KOPT-K1 (cell line): ENCODE results near the gene GINM1.

ENCODE experiments used
- H3K27ac ChIP-seq: fragments of 200-600 bp; sonication (generic); 2 replicates; pipeline ENCODE4 v1.5.1; 2016; ENCODE audit warnings: antibody characterized with exemption, mild to moderate bottlenecking, low read depth, low read length; ENCODE audit not compliant: poor library complexity, severe bottlenecking
- H3K36me3 ChIP-seq: fragments of 200-600 bp; sonication (generic); 2 replicates; pipeline ENCODE4 v1.5.1; 2017; ENCODE audit warnings: antibody characterized with exemption, mild to moderate bottlenecking, low read length, moderate library complexity; ENCODE audit not compliant: insufficient read depth
- H3K9me3 ChIP-seq: fragments of 200-600 bp; sonication (generic); 2 replicates; pipeline ENCODE4 v1.5.1; 2017; ENCODE audit warnings: antibody characterized with exemption, low read length, mild to moderate bottlenecking; ENCODE audit not compliant: insufficient read depth, poor library complexity, severe bottlenecking

GINM1 gene, protein sequence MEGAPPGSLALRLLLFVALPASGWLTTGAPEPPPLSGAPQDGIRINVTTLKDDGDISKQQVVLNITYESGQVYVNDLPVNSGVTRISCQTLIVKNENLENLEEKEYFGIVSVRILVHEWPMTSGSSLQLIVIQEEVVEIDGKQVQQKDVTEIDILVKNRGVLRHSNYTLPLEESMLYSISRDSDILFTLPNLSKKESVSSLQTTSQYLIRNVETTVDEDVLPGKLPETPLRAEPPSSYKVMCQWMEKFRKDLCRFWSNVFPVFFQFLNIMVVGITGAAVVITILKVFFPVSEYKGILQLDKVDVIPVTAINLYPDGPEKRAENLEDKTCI

GRCh38 chr6:149565527-149566409, at the start of gene GINM1:
TSS of gene GINM1 (plus strand) at chr6:149566375. CDS start at chr6:149566415, 40 bp downstream.
- no peaks in the 10 kb centered on the region for H3K36me3 ChIP-seq
- H3K27ac ChIP-seq, result peak within 1 kb of the TSS; percentile 76
- no peaks in the 10 kb centered on the region for H3K9me3 ChIP-seq

- Histone ChIP-seq H3K9me3 (no peaks in the 10 kb centered on the region), H3K27ac (no peak overlapping the region), H3K36me3 (peaks cover 98% of the 10 kb centered on the region)
Observed at GRCh38 chr6:149529650-149530049, 36.5 kb upstream of the GINM1 start.

GRCh38 chr6:149534742-149535141, 31.4 kb upstream of the GINM1 start:
- Histone ChIP-seq H3K9me3 (no peaks in the 10 kb centered on the region), H3K36me3 (peaks cover 98% of the 10 kb centered on the region), H3K27ac (no peak overlapping the region)

- Histone ChIP-seq H3K9me3 (no peaks in the 10 kb centered on the region), H3K36me3 (peaks cover 45% of the 10 kb centered on the region), H3K27ac (no peak overlapping the region)
Observed at GRCh38 chr6:149541139-149541538, 25.0 kb upstream of the GINM1 start.

DNA sequence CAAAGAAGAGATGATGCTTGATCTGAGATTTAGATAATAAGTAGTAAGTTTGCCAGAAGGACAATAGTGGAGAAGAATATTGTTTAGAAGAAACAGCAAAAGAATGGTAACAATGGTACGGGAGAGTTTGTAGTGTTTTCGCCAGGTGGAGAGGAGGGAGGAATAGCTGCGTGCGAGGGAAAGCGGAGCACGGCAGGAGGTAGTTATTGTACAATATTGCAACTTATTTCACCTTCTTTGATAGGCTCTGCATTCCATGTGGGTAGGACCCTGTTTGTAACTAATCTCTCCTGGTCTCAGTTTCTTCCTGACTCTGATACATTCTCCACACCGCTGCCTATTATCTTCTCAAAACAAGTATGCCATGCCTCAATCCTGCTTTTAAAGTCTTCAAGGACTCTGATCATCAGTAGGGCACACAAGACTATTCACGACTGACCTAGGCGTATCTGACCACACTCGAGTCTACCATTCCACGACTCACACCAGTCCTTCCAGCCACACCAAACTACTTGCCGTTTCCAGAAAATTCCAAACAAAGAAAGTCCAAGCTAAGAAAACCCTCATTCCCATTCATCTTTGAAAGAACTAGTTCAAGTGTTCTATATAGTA, 21.4 kb upstream of the GINM1 start:
- Histone ChIP-seq H3K9me3 (no peaks in the 10 kb centered on the region), H3K36me3 (peaks cover 9% of the 10 kb centered on the region), H3K27ac (peak overlapping the region; percentile 75)

- Histone ChIP-seq H3K36me3 (peaks cover 6% of the 10 kb centered on the region), H3K27ac (peak overlapping the region; percentile 75), H3K9me3 (no peaks in the 10 kb centered on the region)
Observed at GRCh38 chr6:149545258-149545753, 20.9 kb upstream of the GINM1 start.

- H3K27ac ChIP-seq, result peak within 1 kb of the TSS; percentile 75
- peaks cover under 1% of the 10 kb centered on the region; the same call in 1 of the 2 replicates for H3K36me3 ChIP-seq
- H3K9me3 ChIP-seq, result no peaks in the 10 kb centered on the region
Observed at GRCh38 chr6:149545754-149546471, 20.3 kb upstream of the GINM1 start, which contains the start of gene PPIL4. TSS of gene PPIL4 (minus strand) at chr6:149546043. CDS start at chr6:149546005, 38 bp downstream.

- H3K27ac ChIP-seq, result no peak overlapping the region
- no peaks in the 10 kb centered on the region for H3K36me3 ChIP-seq
- no peaks in the 10 kb centered on the region for H3K9me3 ChIP-seq
Observed at GRCh38 chr6:149551920-149552319, 14.3 kb upstream of the GINM1 start.

DNA sequence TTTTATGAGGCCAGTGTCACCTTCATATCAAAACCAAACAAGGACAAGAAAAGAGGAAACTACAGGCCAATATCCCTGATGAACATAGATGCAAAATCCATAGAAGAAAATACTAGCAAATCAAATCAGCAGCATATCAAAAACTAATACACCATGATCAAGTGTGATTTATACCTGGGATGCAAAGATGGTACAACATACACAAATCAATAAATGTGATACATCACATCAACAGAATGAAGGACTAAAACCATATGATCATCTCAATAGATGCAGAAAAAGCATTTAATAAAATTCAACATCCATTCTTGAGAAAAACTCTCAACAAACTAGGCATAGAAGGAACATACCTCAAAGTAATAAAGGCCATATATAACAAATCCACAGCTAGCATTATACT, 8.1 kb upstream of the GINM1 start:
- Histone ChIP-seq H3K9me3 (no peaks in the 10 kb centered on the region), H3K36me3 (no peaks in the 10 kb centered on the region), H3K27ac (no peak overlapping the region)

DNA sequence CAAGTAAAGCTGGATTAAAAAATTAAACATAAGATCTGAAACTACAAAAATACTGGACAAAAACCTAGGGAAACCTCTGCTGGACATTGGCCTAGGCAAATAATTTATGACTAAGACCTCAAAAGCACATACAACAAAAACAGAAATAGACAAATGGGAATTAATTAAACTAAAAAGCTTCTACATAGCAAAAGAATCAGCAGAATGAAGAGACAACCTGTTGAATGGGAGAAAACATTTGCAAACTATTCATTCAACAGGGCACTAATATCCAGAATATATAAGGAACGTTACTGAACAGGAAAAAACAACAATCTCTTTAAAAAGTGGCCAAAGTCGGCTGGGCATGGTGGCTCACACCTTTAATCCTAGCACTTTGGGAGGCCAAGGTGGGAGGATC, 6.8 kb upstream of the GINM1 start:
- Histone ChIP-seq H3K27ac (no peak overlapping the region), H3K9me3 (no peaks in the 10 kb centered on the region), H3K36me3 (no peaks in the 10 kb centered on the region)

DNA sequence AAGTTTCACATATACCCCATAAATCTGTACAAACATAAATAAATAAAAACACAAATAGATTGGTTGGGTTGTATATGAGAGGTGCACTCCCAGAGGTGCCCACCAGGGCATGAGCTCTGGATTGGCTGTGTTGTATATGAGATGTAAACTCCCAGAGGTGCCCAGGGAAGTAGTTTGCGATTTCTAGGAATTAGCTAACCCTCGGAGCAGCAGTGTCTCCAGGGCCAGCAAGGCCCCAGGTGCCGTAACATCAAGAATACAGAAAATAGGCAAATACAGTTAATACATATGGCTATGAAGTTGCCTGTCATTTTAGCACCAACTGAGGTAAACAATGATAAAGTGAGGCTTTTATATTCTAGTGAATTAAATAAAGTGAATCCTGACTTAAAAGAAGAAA, 5.4 kb upstream of the GINM1 start:
- Histone ChIP-seq H3K36me3 (no peaks in the 10 kb centered on the region), H3K9me3 (no peaks in the 10 kb centered on the region), H3K27ac (no peak overlapping the region)

- no peak overlapping the region for H3K27ac ChIP-seq
- no peaks in the 10 kb centered on the region for H3K36me3 ChIP-seq
- H3K9me3 ChIP-seq, result no peaks in the 10 kb centered on the region
Observed at GRCh38 chr6:149563203-149563927, 2.8 kb upstream of the GINM1 start.

DNA sequence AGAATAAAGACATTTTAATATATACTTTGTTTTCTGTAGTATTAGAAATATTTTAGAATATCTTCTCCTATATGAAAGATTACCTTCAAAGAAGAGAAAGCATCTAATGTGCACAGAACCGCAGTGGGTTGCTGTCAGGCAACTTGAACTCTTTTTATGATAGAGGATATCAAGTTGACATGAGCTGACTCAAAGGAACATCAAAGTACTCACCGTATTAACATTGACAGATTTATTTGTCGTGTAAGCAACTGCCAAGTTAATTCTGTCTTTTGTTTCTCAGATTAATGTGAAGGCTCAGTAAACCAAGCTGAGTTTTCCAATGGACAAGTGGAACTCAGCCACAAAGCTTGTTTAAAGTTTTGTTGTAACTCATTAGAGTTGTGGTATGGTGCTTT, 2.2 kb upstream of the GINM1 start:
- no peaks in the 10 kb centered on the region for H3K36me3 ChIP-seq
- no peak overlapping the region for H3K27ac ChIP-seq
- no peaks in the 10 kb centered on the region for H3K9me3 ChIP-seq
